Lower leg skin (tissue), 4 donors: ENCODE data around the gene CAMK2B. TPM values are rescaled to one million over a fixed set of nuclear protein-coding genes. Genes with fewer than 3 reads are reported as not detected.

Source experiments
- DNase-seq, 2 donors: peaks; one replicate each; pipeline ENCODE4 v3.0.0-alpha.2; 2019; ENCODE audit warnings: low spot score in 2 of 2
- H3K4me3 ChIP-seq: fragments of 200-600 bp; sonication (generic); 2 replicates; pipeline ENCODE4 v1.5.1; 2017; ENCODE audit warnings: mild to moderate bottlenecking, low read depth; ENCODE audit not compliant: poor library complexity, severe bottlenecking
- POLR2A ChIP-seq, 2 donors: fragments of 450-650 bp; IDR thresholded peaks; one replicate each; pipeline ENCODE4 v1.6.1; 2016 to 2017; ENCODE audit warnings: antibody characterized with exemption in 2 of 2, mild to moderate bottlenecking in 1 of 2, moderate library complexity in 1 of 2
- WGBS, 2 donors: methylation state at CpG; one replicate each; pipeline ENCODE4 v1.1.5; 2018; 5-methylcytosine and 5-hydroxymethylcytosine counted together
- intact Hi-C: fragments of 100-400 bp; cut with DNase I; formaldehyde crosslinking; loops from one replicate; pipeline ENCODE4 v1.15.0; 2023; ENCODE audit warnings: low total_unique reads
- total RNA-seq, 4 donors: library from RNA; depleted of rRNA; stranded (reverse); fragments of >200 nt; gene quantifications; one replicate each; pipeline ENCODE4 v1.1.0, GENCODE V29; 2016
- TF ChIP-seq, protein P1 (sequence below), 3 donors: fragments of 450-650 bp; IDR thresholded peaks; one replicate each; pipeline ENCODE4 v1.5.1; 2016; ENCODE audit warnings: antibody characterized with exemption in 3 of 3, mild to moderate bottlenecking in 3 of 3, moderate library complexity in 2 of 3

The CAMK2B gene
- total RNA-seq, 4 donors from 2014 or later: 0.04 to 2.6 (median 1.1) TPM

DNA sequence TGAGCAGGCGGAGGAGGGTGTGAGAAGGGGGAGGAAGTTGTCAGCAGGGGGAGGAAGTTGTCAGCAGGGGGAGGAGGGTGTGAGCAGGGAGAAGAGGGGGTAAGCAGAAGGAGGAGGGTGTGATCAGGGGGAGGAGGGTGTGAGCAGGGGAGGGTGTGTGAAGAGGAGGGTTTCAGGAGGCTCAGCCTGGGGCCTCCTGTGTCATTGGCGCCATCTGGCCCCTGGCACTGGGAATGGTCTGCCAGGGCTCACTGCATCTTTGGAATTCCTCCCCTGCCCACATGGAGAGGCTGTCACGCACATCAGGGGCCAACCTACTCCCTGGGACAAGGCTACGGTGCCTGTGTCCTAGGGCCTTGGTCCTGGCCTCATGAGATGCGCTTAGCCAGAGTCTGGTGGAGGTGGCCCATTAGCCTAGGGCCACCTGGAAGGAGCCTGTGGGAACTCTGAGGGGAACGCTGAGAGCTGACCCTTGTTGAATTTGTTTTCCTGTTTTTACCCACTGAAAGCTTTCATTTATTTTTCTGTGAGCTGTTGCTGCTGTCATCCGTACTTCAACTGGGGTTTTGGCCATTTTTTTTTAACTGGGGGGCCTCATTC, 18.0 kb downstream of the CAMK2B start:
- peak; percentile 9 to 64 for DNase-seq
- no peak overlapping the region for H3K4me3 ChIP-seq
- 68 to 75% methylated on average over 4 to 7 of the region's 7 CpGs for WGBS, 2 donors
- no peak for TF ChIP-seq POLR2A (IDR thresholded peaks at IDR 0.05)
- TF ChIP-seq, protein P1, sequence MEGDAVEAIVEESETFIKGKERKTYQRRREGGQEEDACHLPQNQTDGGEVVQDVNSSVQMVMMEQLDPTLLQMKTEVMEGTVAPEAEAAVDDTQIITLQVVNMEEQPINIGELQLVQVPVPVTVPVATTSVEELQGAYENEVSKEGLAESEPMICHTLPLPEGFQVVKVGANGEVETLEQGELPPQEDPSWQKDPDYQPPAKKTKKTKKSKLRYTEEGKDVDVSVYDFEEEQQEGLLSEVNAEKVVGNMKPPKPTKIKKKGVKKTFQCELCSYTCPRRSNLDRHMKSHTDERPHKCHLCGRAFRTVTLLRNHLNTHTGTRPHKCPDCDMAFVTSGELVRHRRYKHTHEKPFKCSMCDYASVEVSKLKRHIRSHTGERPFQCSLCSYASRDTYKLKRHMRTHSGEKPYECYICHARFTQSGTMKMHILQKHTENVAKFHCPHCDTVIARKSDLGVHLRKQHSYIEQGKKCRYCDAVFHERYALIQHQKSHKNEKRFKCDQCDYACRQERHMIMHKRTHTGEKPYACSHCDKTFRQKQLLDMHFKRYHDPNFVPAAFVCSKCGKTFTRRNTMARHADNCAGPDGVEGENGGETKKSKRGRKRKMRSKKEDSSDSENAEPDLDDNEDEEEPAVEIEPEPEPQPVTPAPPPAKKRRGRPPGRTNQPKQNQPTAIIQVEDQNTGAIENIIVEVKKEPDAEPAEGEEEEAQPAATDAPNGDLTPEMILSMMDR (IDR thresholded peaks at IDR 0.05): no peak
- intact Hi-C loops: no loop called here

DNA sequence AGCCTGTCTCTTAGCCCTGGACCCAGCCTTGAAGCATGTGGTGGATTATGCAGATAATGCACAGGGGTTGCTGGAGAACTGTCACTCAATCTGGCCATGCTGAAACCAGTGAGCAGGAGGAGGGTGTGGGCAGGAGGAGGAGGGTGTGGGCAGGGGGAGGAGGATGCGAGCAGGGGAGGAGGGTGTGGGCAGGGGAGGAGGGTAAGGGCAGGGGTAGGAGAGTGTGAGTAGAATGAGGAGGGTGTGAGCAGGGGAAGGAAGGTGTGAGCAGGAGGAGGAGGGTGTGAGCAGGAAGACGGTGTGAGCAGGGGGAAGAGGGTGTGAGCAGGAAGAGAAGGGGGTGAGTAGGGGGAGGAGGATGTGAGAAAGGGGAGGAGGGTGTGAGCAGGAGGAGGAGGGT, 18.8 kb downstream of the CAMK2B start:
- 60% methylated on average over 2 of the region's 2 CpGs for WGBS, 2 donors
- no peak for TF ChIP-seq POLR2A (IDR thresholded peaks at IDR 0.05)
- TF ChIP-seq, protein P1 (IDR thresholded peaks at IDR 0.05): no peak
- H3K4me3 ChIP-seq: no peak overlapping the region
- intact Hi-C loops: no loop called here
- no peak for DNase-seq

DNA sequence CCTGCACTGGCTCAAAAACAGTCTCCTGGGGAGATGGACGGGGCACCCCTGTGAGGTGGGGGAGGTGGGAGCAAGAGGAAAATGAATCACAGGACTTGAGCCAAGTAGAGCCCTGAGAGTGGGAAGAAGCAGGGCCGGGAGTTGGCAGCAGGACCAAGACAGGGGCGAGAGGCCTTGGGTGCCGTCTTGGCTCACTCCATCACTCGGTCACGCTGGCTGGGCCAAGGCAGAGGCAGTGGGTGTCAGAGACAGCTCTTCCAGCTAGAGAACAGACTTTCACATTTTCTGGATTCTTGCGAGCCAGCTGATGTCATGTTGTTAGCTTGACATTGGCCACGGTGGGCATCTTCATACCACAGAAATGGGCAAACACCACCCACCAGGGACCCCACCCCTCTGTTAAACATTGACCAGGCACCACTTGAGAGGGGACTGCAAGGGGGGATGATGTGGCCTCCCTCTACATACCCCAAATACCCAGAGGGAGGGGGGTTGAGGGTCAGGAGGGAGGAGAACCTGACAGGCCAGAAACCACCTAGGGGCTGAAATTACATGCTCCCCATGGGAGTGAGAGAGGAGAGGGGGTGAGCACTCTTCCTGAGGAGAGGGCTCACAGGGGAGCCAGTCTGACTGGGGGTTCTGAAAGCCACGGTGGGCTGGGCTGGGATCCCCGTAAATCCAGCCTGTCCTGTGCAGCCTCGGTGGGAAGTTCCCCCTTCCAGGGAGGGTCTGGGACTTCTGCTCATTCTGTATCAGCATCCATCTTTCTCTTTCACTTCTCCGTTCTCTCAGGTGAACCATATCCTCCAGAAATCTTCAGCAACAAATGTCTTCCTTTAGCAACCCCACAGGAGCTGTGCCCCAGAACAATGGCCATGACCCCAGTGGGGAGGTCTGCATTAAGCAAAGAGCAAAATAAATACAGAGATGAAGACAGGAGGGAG, 19.6 kb downstream of the CAMK2B start:
- no peak for TF ChIP-seq POLR2A (IDR thresholded peaks at IDR 0.05)
- TF ChIP-seq, protein P1 (IDR thresholded peaks at IDR 0.05): no peak
- intact Hi-C loops: no loop called here
- no peak overlapping the region for H3K4me3 ChIP-seq
- 82 to 85% methylated on average over 12 of the region's 12 CpGs for WGBS, 2 donors
- DNase-seq: peak; percentile 11 to 63

DNA sequence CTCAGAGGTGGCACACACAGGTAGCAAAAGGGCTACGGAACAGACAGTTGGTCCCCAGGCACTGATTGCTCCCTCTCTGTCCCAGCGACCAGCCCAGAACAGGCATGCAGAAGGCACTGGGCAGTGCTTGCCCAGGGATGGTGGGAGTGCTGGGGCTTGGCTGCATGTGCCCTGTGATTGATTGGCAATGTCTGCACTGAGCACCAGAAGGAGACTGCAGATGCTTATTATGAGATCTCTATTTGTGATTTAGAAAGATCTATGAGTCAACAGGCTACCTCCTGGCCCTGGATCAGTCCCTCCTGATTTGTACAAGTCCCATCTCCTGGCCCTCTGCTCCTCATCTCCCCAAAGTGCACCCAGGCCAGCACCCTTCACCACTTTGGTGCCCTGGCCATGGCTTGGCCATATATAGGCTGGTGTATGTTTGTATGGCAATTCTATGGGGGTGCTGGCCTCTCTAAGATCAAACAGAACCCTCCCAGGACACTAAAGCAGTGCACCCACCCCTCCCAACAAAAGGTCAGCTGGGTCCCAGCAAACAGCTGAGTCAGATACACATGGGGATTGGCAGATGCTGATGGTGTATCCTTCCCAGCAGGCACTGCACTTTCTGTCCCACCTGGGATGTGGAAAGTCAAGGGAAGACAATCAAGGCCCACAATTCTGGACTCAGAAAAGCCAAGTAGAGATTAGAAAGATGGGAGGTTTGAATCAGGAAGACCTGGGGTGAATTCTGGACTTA, 30.9 kb downstream of the CAMK2B start:
- H3K4me3 ChIP-seq: no peak overlapping the region
- DNase-seq: peak; percentile 5 to 68
- intact Hi-C loops: loop anchor here (5.0 kb wide), 1 partner anchor 852 kb away; no protein-coding TSS in a partner anchor
- WGBS, 2 donors: 80% methylated on average over 2 of the region's 2 CpGs
- no peak for TF ChIP-seq POLR2A (IDR thresholded peaks at IDR 0.05)

DNA sequence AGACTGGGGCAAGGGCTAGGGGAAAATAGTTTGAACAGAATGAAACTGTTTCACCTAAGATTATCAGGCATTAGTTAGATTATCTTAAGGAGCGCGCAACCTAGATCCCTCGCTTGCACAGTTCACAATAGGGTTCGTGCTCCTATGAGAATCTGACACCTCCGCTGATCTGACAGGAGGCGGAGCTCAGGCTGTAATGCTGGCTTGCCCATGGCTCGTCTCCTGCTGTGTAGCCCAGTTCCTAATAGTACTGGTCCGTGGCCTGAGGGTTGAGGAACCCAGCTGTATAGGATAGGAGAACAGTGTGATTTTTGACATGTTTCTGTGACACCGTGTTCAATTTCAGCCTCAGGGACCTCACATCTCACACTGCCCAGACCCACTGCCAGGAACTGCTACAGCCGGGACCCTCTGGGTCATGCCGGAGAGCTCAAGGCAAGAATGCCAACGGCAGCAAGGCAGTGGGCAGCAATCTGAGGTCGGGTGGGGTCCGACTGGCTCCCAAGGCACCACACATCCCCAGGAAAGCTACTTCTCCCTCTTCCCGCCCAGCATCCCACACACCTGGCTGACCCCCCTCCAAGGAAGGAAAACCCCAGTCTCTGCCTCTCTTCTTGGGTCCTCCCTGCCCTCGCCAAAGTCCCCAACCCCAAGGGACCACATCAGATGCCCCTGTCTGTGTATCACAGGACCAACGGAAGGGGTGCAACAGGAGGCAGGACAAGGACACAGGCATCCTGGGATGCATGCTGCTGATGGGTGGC, 31.7 kb downstream of the CAMK2B start:
- intact Hi-C loops: no loop called here
- TF ChIP-seq POLR2A (IDR thresholded peaks at IDR 0.05): no peak
- TF ChIP-seq, protein P1 (IDR thresholded peaks at IDR 0.05): no peak
- DNase-seq: peak in 1 of 2 donors; percentile 65
- WGBS, 2 donors: 49 to 56% methylated on average over 17 of the region's 17 CpGs
- H3K4me3 ChIP-seq: no peak overlapping the region
